Forelimb muscle (tissue), 1 donor: ENCODE results near the gene POU3F1. TPM values are rescaled to one million over a fixed set of nuclear protein-coding genes. Genes with fewer than 3 reads are reported as not detected.

Experiments used
- DNase-seq: peaks from one replicate; pipeline ENCODE4 v3.0.0-alpha.2; 2013; ENCODE audit warnings: low read depth
- polyA plus RNA-seq: library from polyadenylated mRNA; unstranded; fragments of 120-200 nt; gene quantifications from one replicate; pipeline ENCODE4 v1.2.1, GENCODE V29; 2013; ENCODE audit not compliant: insufficient read length

The POU3F1 gene
- polyA plus RNA-seq, 1 donor, result 0.83 TPM

DNA sequence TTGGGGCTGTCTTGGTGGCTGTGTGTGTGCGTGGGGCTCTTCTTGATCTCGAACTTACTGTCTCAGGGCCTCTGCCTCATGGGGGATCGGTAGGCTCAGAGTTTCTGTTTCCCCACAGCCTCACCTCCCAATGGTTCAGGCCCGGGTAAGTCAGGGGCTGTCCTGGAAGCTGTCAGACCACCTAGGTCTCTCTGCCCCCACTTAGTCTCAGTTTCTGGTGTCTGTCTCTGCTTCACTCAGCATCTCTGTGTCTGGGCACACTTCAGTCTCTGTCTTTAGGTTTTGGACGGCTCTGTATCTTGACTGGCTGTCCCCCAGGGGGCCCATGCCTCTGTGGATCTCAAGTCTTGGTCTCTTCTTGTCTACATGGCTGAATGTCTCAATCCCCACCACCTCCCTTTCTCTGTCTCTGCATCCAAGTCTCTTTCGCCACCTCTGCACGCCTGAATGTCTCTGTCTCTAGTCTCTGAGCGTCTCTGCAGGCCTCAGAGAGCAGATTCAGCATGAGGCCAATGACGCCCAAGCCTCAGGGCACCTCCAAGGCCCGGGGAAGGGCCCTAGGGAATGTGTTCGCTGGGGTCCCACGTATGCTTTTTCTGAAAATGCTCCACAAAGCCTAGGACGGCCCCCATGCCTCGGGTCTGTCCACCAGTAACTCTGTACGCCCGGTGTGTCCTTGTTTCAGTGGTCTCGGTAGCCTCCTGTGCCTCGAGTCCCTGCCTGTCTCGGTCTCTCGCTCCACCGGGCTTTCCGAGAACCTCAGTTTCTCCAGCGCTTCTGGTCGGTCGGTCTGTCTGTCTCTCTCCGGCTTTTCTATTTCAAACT, 42.1 kb downstream of the POU3F1 start:
- no peak for DNase-seq

DNA sequence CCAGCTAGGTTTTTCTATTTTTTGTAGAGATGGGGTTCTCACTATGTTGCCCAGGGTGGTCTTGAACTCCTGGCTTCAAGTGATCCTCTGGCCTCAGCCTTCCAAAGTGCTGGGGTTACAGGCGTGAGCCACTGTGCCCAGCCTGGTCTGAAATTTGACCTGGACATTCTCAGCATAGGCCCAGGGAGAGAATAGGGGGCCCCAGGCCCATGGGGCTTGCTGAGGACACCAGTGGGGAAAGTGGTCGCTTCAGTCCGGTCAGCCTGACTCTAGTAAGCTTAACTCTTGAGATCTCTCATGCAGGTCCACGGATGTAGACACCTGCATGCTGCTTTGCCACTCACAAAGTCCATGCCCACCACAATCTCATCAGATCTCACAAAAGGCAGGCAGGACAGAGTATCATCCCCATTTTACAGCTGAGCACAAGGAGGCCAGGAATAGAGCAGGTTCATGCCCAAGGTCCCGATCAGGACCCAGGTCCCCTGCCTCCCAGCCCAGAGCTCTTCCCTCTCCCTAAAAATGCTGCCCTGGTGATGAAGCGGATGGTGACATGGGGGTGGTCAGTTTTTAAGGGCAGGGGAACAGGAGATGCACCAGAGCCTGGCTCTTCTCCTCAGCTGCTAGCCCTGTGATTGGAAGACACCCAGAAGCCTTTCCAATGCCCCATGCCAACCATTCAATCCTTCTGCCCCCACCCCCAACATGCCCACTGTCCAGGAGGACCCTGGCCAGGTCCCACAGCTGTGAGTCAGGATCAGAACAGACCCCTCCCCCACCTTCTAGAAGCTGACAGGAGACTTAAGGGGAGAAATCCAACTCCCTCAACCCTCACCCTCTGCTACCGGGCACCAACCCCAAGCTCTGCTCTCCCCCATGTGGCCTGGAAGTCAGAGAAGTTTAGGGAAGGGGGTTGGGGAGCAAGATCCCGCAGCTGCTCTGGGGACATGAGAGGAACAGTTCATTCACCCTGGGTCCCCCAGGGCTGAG, 43.0 kb downstream of the POU3F1 start:
- no peak for DNase-seq

GRCh38 chr1:38000529-38001455, 45.8 kb downstream of the POU3F1 start:
- DNase-seq, result no peak

GRCh38 chr1:38000233-38000528, 46.4 kb downstream of the POU3F1 start:
- no peak for DNase-seq

DNA sequence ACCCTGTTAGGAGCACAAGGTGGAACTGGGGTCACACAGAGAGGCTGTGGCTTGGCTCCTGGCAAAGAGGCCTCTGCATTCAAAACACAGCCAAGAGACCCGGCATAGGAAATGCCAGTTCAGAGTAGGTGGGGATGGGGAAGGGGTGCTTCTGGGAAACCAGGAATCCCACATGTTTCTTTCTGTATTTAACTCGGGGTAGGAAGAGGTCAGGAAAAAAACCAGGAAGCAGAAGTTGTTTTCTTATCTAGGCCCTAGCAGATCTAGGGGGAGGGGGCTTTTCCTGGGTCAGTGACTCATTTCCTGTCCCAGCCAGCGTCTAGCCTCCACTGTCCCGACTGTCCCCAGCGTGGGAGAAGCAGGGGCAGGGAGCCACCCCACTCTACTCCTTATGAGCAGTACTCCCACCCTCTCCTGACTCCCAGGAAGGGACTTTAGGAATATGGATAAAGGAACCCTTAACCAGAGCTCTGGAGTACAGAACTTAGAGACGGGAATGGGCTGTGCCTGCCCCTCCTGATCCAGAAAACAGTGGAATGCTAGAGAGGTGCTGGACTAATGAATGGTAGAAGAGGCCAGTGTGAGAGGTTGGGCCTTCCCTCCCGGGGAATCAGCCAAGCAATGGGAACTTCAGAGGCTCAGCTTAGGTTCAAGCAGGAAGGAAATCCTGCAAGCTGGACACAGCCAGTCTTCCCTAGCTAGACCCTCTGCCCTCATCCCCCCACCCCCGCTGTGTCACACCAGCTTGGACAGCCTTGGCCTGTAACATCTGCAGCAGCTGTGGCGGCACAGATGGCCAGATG, 47.0 kb downstream of the POU3F1 start:
- no peak for DNase-seq

DNA sequence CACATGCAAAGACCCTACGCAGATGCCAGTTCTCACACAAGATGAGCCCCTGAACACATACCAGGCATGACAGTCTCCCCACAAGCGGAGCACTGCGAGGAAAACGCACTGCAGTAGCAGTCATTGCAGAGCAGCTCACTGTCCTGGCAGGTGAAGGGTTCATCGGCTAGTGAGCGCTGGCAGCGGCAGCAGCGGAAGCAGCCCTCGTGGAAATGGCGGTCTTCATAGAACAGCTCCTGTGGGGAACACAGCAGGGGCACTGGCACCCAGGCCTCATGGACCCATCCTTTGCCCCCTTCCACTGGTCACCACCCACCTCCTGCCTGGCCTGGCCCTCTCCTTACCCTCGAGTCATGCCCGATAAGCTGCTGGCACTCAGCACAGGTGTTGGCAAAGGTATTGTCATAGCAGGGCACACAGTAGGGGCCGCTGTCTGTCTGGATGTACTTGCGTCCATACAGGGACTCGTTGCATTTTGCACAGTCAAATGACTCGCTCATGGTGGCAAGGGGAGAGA, 47.6 kb downstream of the POU3F1 start:
- no peak for DNase-seq

- no peak for DNase-seq
Measured at GRCh38 chr1:37998089-37998808, 48.3 kb downstream of the POU3F1 start.

- no peak for DNase-seq
Measured at GRCh38 chr1:37997256-37998088, 49.1 kb downstream of the POU3F1 start.

DNA sequence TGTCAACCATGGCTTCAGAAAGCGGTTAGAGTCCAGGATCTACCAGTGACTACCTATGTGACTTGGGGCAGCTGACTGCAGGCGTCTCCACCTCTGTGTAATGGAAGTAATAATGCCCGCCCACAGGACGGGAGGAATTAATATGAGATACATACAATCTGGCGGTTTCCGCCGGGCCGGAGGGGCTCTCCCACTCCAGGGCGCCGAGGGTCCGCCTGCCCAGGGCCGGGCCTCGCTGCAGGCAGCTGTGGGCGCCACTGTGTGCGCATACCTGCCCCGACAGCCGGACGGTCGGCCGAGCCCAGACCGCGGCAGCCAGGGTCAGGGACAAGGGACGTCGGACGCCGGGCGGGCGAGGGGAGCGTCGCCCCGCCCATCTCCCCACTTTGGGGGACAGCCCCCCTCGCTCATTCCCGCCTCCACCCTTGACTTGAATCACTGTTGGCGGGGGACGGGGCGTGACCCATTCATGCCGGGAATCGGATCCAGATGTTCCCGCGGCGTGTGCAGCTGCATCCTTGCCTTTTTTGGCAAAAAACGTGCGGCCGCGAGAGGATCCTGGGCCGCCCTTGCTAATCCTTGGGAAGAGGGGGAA, 50.7 kb downstream of the POU3F1 start:
- DNase-seq, result peak; percentile 88

GRCh38 chr1:37994886-37995566, 51.6 kb downstream of the POU3F1 start:
- no peak for DNase-seq

Other genes with a start within 250 kb of the POU3F1 start
- 43.6 TPM for gene C1orf122, start 239.0 kb downstream of the POU3F1 start, polyA plus RNA-seq
- gene YRDC, start 238.6 kb downstream of the POU3F1 start, polyA plus RNA-seq, result 6.3 TPM
- 5.6 TPM for gene MTF1, start 187.2 kb downstream of the POU3F1 start, polyA plus RNA-seq
- 10.5 TPM for gene INPP5B, start 99.7 kb downstream of the POU3F1 start, polyA plus RNA-seq
- gene SF3A3, start 56.8 kb downstream of the POU3F1 start, polyA plus RNA-seq, result 60.6 TPM
- 183 TPM for gene FHL3, start 41.3 kb downstream of the POU3F1 start, polyA plus RNA-seq
- gene UTP11, start 34.1 kb downstream of the POU3F1 start, polyA plus RNA-seq, result 111 TPM